GM12878 (cell line): ENCODE data around the gene RCN1. TPM values are rescaled to one million over a fixed set of nuclear protein-coding genes. Genes with fewer than 3 reads are reported as not detected.

Source experiments
- ATAC-seq: fragments of 200-7000 bp; cut with Tn5 transposase; 3 replicates; pipeline ENCODE4 v1.9.1; 2020; ENCODE audit warnings: mild to moderate bottlenecking, moderate library complexity
- BruUV-seq: library from RNA; stranded (reverse); fragments of 400-500 nt; replicated peaks from 2 replicates; lab custom pipeline; 2021; lab: Mats Ljungman, UMichigan
- CTCF ChIA-PET: fragments of 300-600 bp; sonication (Branson Sonifier 250); formaldehyde crosslinking; extraction: SDS; loops from one replicate; lab custom pipeline; 2021; ENCODE audit warnings: inconsistent platforms; lab: Yijun Ruan, JAX
- POLR2A ChIA-PET: fragments of 350-600 bp; formaldehyde crosslinking; extraction: SDS; loops from one replicate; lab custom pipeline; 2021; ENCODE audit warnings: inconsistent platforms; lab: Charles Lee
- RAD21 ChIA-PET: fragments of 300-600 bp; sonication (Branson Sonifier 250); formaldehyde crosslinking; loops from one replicate; lab custom pipeline; 2023; ENCODE audit warnings: antibody characterized with exemption; ENCODE audit not compliant: unreplicated experiment; lab: Charles Lee
- SMC1A ChIA-PET: fragments of 300-600 bp; sonication (Branson Sonifier 250); formaldehyde crosslinking; loops from one replicate; lab custom pipeline; 2023; ENCODE audit not compliant: unreplicated experiment, uncharacterized antibody; lab: Charles Lee
- DNase-seq: peaks from one replicate; pipeline ENCODE4 v3.0.0-alpha.2; 2011; ENCODE audit warnings: low read depth, low spot score
- FAIRE-seq: peaks from 3 replicates; lab custom pipeline; 2011; peaks lifted over from hg19 to GRCh38; lab: Jason Lieb, UNC
- H2AFZ ChIP-seq: 2 replicates; pipeline ENCODE4 v1.6.0; 2011; ENCODE audit warnings: low read depth, low read length, control low read depth; ENCODE audit not compliant: control insufficient read depth
- H3K27ac ChIP-seq: 2 replicates; pipeline ENCODE4 v1.5.1; 2011; ENCODE audit warnings: control low read depth; ENCODE audit not compliant: control insufficient read depth, insufficient read depth
- H3K27me3 ChIP-seq, 2 experiments: replicated peaks in 1 of 2; 2 replicates each; pipeline versions ENCODE4 v1.6.0 to v1.6.1; 2011; ENCODE audit warnings: low read length in 1 of 2; ENCODE audit not compliant: control insufficient read depth in 2 of 2, insufficient read depth in 2 of 2
- H3K36me3 ChIP-seq, 2 experiments: 2 replicates each; pipeline ENCODE4 v1.5.1; 2011; ENCODE audit warnings: low read length in 1 of 2; ENCODE audit not compliant: control insufficient read depth in 2 of 2, insufficient read depth in 2 of 2
- H3K4me1 ChIP-seq: 2 replicates; pipeline ENCODE4 v1.6.1; 2011; ENCODE audit warnings: mild to moderate bottlenecking, low read length, moderate library complexity, mixed read lengths; ENCODE audit not compliant: control insufficient read depth, insufficient read depth
- H3K4me2 ChIP-seq: 2 replicates; pipeline ENCODE4 v1.6.0; 2011; ENCODE audit warnings: control low read depth; ENCODE audit not compliant: control insufficient read depth, insufficient read depth
- H3K4me3 ChIP-seq: fragments of 200-600 bp; sonication (generic); 2 replicates; pipeline ENCODE4 v1.5.1; 2016
- H3K79me2 ChIP-seq: 2 replicates; pipeline ENCODE4 v1.6.0; 2011; ENCODE audit warnings: low read length; ENCODE audit not compliant: control insufficient read depth, insufficient read depth
- H3K9ac ChIP-seq: 2 replicates; pipeline ENCODE4 v1.8.0; 2011; ENCODE audit warnings: low read length, control low read depth, mixed read lengths; ENCODE audit not compliant: control insufficient read depth, insufficient read depth
- H3K9me3 ChIP-seq: replicated peaks from 3 replicates; pipeline ENCODE4 v1.5.1; 2011; ENCODE audit warnings: mild to moderate bottlenecking, low read length; ENCODE audit not compliant: control insufficient read depth, insufficient read depth
- H4K20me1 ChIP-seq: 2 replicates; pipeline ENCODE4 v1.6.0; 2011; ENCODE audit not compliant: control insufficient read depth, insufficient read depth
- CBFB ChIP-seq: IDR thresholded peaks from 2 replicates; pipeline ENCODE4 v1.6.1; 2016; ENCODE audit warnings: antibody characterized with exemption, low read depth
- CBX3 ChIP-seq: fragments of 200-600 bp; sonication (generic); IDR thresholded peaks from 2 replicates; pipeline ENCODE4 v1.6.1; 2016; ENCODE audit warnings: low read depth, borderline replicate concordance
- CBX5 ChIP-seq: sonication (generic); IDR thresholded peaks from 2 replicates; pipeline ENCODE4 v1.6.1; 2016; ENCODE audit warnings: low read depth, moderate library complexity, mild to moderate bottlenecking, inconsistent platforms
- PAX5 ChIP-seq: IDR thresholded peaks from 2 replicates; pipeline ENCODE4 v1.6.1; 2011; ENCODE audit warnings: low read depth, low read length, borderline replicate concordance
- SMAD1 ChIP-seq: fragments of 450-650 bp; IDR thresholded peaks from 2 replicates; pipeline ENCODE4 v1.6.1; 2018; ENCODE audit warnings: mild to moderate bottlenecking, low read depth; ENCODE audit not compliant: partially characterized antibody
- WGBS: methylation state at CpG from one replicate; pipeline ENCODE4 v1.1.6; 2016; ENCODE audit warnings: low lambda C conversion rate; ENCODE audit not compliant: insufficient replicate concordance, insufficient coverage; ENCODE audit errors: missing lambda C conversion rate; 5-methylcytosine and 5-hydroxymethylcytosine counted together
- in situ Hi-C: fragments of 300-500 bp; cut with MboI; formaldehyde crosslinking; loops from 9 replicates; pipeline ENCODE4 v1.14.3; 2018; ENCODE audit warnings: mixed read lengths
- intact Hi-C: fragments of 100-400 bp; cut with micrococcal nuclease; formaldehyde crosslinking; loops from one replicate; pipeline ENCODE4 v1.14.2; 2022; ENCODE audit not compliant: unreplicated experiment
- polyA plus RNA-seq, 11 experiments: library from polyadenylated mRNA; depleted of rRNA in 4 of 11; unstranded in 6 of 11; stranded (reverse) in 5 of 11; fragments of >200 nt; fragmentation: Nextera tagmentation in 4 of 11; fragmentation: Illumina TruSeq in 1 of 11; extraction: Ambion mirVana in 4 of 11; extraction: Trizol in 1 of 11; gene quantifications; 1 replicate in 1 of 11; 2 replicates in 10 of 11; pipeline versions ENCODE4 v1.2.1 to v1.2.3, GENCODE V29; 2011 to 2016; ENCODE audit warnings: inconsistent platforms in 2 of 11, missing spikeins in 2 of 11, low read depth in 1 of 11
- total RNA-seq, 4 experiments: library from RNA; depleted of rRNA in 3 of 4; stranded (reverse); fragments of >200 nt in 3 of 4; fragmentation: Illumina TruSeq in 1 of 4; extraction: Trizol in 1 of 4; gene quantifications; 2 replicates each; pipeline versions ENCODE4 v1.2.1 to v1.2.3, GENCODE V29; 2013 to 2021
- TF ChIP-seq, protein P1 (sequence below): IDR thresholded peaks from 2 replicates; pipeline ENCODE4 v1.6.1; 2011; ENCODE audit warnings: low read depth, low read length, improper control_type of control experiment, borderline replicate concordance

RCN1 gene
- total and polyA plus RNA-seq, 10 of the 15 experiments (the other 5 are each of a cell fraction or from before 2014, with no cell fraction given) = 17.6 to 76.7 (median 56.4) TPM

DNA sequence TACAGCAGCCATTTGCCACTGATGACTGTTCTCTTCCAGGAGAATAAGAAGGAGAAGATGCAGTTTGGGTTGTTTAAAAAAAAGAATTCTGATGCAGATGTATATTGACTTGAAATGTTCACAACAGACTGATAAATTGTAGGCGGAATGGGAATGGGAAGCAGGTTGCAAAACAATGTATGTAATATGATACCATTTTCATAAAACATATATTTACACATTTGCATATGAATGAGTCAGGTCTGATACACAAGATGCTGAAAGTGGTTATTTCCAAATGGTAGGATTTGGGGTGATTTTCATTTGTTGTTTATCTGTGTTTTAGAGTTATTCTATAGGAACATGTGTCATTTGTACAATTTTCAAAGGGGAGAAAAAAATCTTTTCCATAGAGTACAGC, 9.0 kb upstream of the RCN1 start:
- Histone ChIP-seq H3K4me3 (no peak overlapping the region), H3K9ac (no peak overlapping the region), H3K4me1 (0 out of 2 replicates have a peak, but pooled peaks cover 2% of the 10 kb centered on the region), H3K4me2 (no peak overlapping the region), H3K9me3 (peaks cover 6% of the 10 kb centered on the region), H3K79me2 (no peaks in the 10 kb centered on the region), H2AFZ (no peak overlapping the region), H3K27me3 (no peaks in the 10 kb centered on the region), H4K20me1 (no peaks in the 10 kb centered on the region), H3K36me3 (no peaks in the 10 kb centered on the region), H3K27ac (no peak overlapping the region)
- ChIA-PET RAD21 (no interaction called here), CTCF (interaction anchor here (0.8 to 1.6 kb wide), 4 partner anchors 10 to 94 kb away, joined by 3 to 4 read pairs (median 4); no protein-coding TSS in a partner anchor), SMC1A (interaction anchor here (1.0 kb wide), 2 partner anchors 15 to 75 kb away, joined by 3 read pairs; no protein-coding TSS in a partner anchor), POLR2A (interaction anchor here (0.6 kb wide), 1 partner anchor 27 kb away, joined by 3 read pairs; no protein-coding TSS in a partner anchor)
- intact Hi-C loops = no loop called here
- no peak for ATAC-seq
- no TSS peak for BruUV-seq
- FAIRE-seq = no peak
- in situ Hi-C loops = loop anchor here (25.0 kb wide), 1 partner anchor 1745 kb away; no protein-coding TSS in a partner anchor
- no peak for DNase-seq
- TF ChIP-seq CBX3 (no peak), SMAD1 (no peak), CBFB (no peak), CBX5 (no peak), PAX5 (no peak)
- TF ChIP-seq, protein P1, sequence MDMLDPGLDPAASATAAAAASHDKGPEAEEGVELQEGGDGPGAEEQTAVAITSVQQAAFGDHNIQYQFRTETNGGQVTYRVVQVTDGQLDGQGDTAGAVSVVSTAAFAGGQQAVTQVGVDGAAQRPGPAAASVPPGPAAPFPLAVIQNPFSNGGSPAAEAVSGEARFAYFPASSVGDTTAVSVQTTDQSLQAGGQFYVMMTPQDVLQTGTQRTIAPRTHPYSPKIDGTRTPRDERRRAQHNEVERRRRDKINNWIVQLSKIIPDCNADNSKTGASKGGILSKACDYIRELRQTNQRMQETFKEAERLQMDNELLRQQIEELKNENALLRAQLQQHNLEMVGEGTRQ = no peak
- WGBS = 53% methylated on average over 1 of the region's 1 CpG
